GM13977 (cell line): ENCODE data around the gene TMEM35B.
"Not testable (repeated sequence)": the region's sequence is repeated elsewhere in the genome, so short reads cannot be mapped to it uniquely, and the experiment has no call there.

Source experiments
- DNase-seq: peaks from one replicate; pipeline ENCODE4 v3.0.0; 2012; ENCODE audit warnings: low spot score
- in situ Hi-C: fragments of 300-500 bp; cut with MboI; formaldehyde crosslinking; loops from one replicate; pipeline ENCODE4 v1.12.0; 2022; ENCODE audit warnings: low sequenced_read_pairs, low pct_unique_long_range_greater_than_20kb, mixed read lengths, inconsistent platforms; ENCODE audit not compliant: unreplicated experiment
- TF ChIP-seq, protein P1 (sequence below): IDR thresholded peaks from 2 replicates; pipeline ENCODE4 v1.5.1; 2012; ENCODE audit warnings: mild to moderate bottlenecking, control low read depth; ENCODE audit not compliant: insufficient read depth; ENCODE audit errors: extremely low read depth, missing control alignments

TMEM35B gene

DNA sequence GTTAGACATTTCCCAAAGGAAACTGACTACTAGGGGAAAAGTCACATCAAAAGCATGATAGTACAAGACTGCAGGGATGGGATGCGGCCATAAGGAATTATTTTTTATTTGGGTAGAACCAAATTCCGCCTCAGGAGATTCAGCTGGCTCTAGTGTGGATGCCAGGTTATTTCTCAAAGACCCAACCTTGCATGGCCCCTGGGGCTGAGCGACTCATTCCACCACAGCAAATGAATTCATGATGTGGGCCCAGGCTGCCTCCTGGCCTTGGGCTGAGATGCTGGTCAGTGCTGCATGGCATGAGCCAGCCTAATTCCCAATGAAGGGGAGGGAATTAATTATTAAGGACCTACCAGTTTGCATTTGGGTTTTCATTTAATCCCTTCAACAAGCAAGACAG, 11.8 kb downstream of the TMEM35B start:
- in situ Hi-C loops = no loop called here

DNA sequence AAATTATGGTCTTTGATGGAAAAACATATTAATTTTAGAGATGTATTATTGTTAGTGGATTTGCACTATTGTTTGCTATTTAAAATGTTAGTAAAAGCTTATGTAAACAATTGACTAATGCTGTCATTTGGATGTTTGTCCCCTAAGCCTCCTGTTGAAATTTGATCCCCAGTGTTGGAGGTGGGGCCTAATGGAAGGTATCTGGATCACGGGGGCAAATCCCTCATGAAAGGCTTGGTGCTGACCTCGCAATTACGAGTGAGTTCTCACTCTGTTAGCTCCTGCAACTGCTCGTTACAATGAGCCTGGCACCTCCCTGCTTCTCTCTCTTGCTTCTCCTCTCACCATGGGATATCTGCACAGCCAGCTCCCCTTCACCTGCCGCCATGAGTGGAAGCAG, 14.3 kb downstream of the TMEM35B start:
- DNase-seq = no peak
- TF ChIP-seq, protein P1, sequence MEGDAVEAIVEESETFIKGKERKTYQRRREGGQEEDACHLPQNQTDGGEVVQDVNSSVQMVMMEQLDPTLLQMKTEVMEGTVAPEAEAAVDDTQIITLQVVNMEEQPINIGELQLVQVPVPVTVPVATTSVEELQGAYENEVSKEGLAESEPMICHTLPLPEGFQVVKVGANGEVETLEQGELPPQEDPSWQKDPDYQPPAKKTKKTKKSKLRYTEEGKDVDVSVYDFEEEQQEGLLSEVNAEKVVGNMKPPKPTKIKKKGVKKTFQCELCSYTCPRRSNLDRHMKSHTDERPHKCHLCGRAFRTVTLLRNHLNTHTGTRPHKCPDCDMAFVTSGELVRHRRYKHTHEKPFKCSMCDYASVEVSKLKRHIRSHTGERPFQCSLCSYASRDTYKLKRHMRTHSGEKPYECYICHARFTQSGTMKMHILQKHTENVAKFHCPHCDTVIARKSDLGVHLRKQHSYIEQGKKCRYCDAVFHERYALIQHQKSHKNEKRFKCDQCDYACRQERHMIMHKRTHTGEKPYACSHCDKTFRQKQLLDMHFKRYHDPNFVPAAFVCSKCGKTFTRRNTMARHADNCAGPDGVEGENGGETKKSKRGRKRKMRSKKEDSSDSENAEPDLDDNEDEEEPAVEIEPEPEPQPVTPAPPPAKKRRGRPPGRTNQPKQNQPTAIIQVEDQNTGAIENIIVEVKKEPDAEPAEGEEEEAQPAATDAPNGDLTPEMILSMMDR = no peak
- in situ Hi-C loops = no loop called here

More for the DNA sequence above, 11.8 kb downstream of the TMEM35B start:
- TF ChIP-seq, protein P1 = no peak
- DNase-seq = no peak

DNA sequence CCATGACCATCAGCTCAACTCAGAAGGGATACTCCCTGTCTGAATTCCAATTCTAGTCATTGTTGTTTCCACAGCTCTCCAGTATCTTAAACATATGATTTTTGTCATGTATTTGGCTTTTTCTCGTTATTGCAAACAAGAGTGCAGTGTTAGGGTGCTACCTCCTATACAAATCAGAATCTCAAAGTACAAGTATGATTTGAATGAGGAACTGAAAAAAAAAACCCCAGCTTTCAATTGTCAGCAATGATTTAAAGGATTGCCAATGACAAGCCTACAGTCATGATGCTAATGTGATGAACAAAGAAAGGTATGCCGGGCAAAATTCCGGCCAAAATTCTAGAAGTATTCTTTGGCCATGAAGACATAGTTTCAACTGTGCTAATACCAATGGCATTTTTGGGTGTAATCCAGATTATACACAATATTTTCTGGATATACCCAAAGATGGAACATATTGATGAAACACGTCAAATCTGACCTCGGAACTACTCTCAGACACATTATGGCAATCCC, 14.9 kb downstream of the TMEM35B start:
- in situ Hi-C loops = no loop called here
- no peak for DNase-seq

DNA sequence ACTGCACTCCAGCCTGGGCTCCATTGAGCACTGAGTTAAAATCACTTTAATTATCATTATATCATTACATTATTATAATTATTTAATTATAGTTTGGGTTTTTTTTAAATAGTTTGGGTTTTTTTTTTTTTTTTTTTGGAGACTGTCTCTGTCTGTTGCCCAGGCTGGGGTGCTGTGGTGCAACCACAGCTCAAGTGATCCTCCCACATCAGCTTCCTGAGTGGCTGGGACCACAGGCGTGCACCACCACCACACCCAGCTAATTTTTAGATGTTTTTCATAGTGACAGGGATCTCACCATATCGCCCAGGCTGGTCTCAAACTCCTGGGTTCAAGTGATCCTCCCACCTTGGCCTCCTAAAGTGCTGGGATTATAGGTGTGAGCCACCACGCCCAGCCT, 16.9 kb downstream of the TMEM35B start:
- DNase-seq, in situ Hi-C loops: not testable (repeated sequence)

More for the DNA sequence above, 14.9 kb downstream of the TMEM35B start:
- TF ChIP-seq, protein P1 = no peak

DNA sequence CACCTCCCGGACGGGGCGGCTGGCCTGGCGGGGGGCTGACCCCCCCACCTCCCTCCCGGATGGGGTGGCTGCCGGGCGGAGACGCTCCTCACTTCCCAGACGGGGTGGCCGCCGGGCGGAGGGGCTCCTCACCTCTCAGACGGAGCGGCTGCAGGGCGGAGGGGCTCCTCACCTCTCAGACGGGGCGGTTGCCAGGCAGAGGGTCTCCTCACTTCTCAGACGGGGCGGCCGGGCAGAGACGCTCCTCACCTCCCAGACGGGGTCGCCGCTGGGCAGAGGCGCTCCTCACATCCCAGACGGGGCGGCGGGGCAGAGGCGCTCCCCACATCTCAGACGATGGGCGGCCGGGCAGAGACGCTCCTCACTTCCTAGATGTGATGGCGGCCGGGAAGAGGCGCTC, 17.5 kb downstream of the TMEM35B start:
- in situ Hi-C loops, DNase-seq: not testable (repeated sequence)

DNA sequence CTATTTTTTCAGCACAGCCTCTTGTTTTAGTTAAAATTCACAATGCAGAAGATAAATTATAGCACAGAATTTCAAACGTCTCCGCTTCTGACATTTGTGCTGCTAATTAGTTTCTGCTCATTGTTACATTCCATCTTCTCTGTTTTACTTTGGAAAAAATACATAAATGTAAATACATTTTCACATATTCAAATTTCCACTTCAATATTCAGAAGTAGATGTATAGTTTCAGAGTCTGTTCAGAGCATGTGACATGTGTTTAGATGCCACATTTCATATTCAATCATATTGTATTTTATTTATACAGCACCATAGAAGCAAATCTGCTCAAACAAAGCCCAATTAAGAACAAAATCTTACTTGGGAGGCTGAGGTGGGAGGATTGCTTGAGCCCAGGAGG, 19.6 kb downstream of the TMEM35B start:
- TF ChIP-seq, protein P1 = no peak
- DNase-seq = no peak
- in situ Hi-C loops = no loop called here

DNA sequence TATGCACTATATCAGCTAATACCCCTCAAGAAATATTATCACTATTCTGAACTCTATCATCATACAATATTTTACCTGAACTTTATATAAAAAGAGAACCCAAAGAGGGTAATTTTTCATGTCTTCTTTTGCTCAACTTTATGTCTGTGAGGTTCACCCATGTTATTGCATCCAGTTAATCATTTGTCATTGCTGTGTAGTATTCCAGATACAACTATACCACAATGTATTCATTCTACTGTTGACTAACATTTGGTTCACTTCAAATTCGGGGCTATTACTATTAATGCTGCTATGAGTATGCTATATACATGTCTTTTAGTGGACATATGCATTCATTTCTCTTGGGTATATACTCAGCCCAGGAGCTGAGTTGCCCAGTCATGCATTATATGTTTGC, 34.7 kb downstream of the TMEM35B start:
- TF ChIP-seq, protein P1 = no peak
- in situ Hi-C loops = no loop called here

DNA sequence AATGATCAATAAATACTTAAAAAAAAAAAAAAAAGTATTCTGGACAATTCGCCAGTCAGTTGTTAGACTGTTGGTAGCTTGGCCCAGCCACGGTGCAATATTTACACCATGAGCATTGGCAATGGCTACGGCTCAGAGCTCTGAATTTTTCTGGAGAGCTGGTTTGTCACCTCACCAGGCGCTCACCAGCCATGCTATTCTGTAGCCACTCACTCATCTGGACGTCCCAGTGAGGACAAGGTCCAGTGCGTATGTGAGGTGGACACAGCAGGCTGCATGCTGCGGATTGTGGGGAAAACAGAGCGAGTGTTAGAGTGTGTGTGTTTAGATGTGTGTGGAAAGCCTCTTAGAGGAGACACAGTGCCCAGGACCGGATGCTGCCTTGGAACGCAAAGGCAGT, 36.4 kb downstream of the TMEM35B start:
- DNase-seq, in situ Hi-C loops: not testable (repeated sequence)

More for the DNA sequence above, 34.7 kb downstream of the TMEM35B start:
- DNase-seq = no peak

DNA sequence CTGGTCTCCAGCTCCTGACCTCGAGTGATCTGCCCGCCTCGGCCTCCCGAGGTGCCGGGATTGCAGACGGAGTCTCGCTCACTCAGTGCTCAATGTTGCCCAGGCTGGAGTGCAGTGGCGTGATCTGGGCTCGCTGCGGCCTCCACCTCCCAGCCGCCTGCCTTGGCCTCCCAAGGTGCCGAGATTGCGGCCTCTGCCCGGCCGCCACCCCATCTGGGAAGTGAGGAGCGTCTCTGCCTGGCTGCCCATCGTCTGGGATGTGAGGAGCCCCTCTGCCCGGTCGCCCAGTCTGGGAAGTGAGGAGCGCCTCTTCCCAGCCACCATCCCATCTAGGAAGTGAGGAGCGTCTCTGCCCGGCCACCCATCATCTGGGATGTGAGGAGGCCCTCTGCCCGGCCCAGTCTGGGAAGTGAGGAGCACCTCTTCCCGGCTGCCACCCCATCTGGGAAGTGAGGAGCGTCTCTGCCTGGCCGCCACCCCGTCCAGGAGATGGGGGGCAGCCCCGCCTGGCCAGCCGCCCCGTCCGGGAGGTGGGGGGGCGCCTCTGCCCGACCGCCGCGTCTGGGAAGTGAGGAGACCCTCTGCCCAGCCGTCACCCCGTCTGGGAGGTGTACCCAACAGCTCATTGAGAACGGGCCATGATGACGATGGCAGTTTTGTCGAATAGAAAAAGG, 37.4 kb downstream of the TMEM35B start:
- not testable (repeated sequence) for DNase-seq

More for the DNA sequence above, 37.4 kb downstream of the TMEM35B start:
- in situ Hi-C loops = not testable (repeated sequence)
